ENCODE results near the gene LYL1. TPM values are rescaled to one million over a fixed set of nuclear protein-coding genes. Genes with fewer than 3 reads are reported as not detected.

LYL1 gene
- total RNA-seq, 1 experiment from 2014 or later = 0.23 TPM

DNA sequence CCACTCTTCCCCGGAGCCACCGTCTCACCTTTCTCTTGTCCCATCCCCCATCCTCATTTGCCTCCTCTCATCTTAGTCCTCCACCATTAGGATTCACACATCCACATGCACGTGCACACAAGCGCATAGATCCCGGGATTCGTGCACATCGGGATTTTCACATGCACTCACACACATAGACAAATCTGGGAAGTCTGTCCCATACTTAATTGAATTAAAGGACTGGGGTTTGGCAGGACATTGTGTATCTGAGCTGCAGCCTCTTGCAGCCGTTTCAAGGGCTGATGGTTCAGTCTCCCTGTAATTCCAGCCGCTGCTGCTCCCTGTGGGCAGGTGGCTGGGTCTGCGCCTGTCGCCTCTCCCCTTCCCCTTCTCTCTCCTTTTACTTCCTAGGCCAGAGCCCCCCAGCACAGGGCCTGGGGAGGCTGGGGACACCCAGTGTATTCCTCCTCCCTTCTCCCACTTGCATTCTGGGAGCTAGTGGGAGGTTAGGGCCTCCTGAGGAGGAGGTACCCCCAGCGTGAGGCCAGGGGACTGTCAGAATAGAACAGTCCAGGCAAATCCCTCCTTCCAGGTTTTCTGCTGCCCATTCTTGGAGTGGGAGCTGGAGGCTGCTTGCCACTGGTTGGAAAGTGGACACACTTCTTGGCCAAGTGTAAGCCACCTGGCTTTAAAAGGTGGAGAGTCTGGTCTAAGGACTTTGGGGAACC lies 43.6 kb downstream of the LYL1 start:
- Histone ChIP-seq H3K27me3 (ENCODE audit: control insufficient read depth, insufficient read depth, low read length) (no peaks in the 10 kb centered on the region), H3K27ac (ENCODE audit: low read length) (peak overlapping the region; percentile 99), H3K9me3 (ENCODE audit: control insufficient read depth, insufficient read depth, low read depth, low read length) (no peaks in the 10 kb centered on the region), H3K4me1 (ENCODE audit: control insufficient read depth, insufficient read depth, low read length) (peaks cover 94% of the 10 kb centered on the region), H3K36me3 (ENCODE audit: control insufficient read depth, insufficient read depth, low read length) (no peaks in the 10 kb centered on the region), H3K4me3 (ENCODE audit: low read depth in 2 of 2, low read length in 2 of 2) (no peak overlapping the region)
- no TSS peak for BruUV-seq (replicated peaks)
- intact Hi-C loops (cut with micrococcal nuclease; ENCODE audit: unreplicated experiment) = loop anchor here (5.0 kb wide), 1 partner anchor 37 kb away; no protein-coding TSS in a partner anchor
- in situ Hi-C loops (cut with HindIII; ENCODE audit: low pct_unique_long_range_greater_than_20kb, low sequenced_read_pairs) = no loop called here
- no peak for DNase-seq (ENCODE audit: low read depth, low spot score)
- ChIA-PET CTCF (interaction anchor here (0.7 to 1.2 kb wide), 2 partner anchors 25 kb away, joined by 3 to 4 read pairs; no protein-coding TSS in a partner anchor), POLR2A (no interaction called here)
- TF ChIP-seq POLR2AphosphoS5 (IDR thresholded peaks at IDR 0.05; ENCODE audit: low read depth, low read length) (no peak), SIN3A (IDR thresholded peaks at IDR 0.05; ENCODE audit: borderline replicate concordance, insufficient read depth, low read depth, low read length) (no peak), TCF7L2 (IDR thresholded peaks at IDR 0.05; ENCODE audit: low read depth, low read length) (no peak)
- TF ChIP-seq, protein P1, sequence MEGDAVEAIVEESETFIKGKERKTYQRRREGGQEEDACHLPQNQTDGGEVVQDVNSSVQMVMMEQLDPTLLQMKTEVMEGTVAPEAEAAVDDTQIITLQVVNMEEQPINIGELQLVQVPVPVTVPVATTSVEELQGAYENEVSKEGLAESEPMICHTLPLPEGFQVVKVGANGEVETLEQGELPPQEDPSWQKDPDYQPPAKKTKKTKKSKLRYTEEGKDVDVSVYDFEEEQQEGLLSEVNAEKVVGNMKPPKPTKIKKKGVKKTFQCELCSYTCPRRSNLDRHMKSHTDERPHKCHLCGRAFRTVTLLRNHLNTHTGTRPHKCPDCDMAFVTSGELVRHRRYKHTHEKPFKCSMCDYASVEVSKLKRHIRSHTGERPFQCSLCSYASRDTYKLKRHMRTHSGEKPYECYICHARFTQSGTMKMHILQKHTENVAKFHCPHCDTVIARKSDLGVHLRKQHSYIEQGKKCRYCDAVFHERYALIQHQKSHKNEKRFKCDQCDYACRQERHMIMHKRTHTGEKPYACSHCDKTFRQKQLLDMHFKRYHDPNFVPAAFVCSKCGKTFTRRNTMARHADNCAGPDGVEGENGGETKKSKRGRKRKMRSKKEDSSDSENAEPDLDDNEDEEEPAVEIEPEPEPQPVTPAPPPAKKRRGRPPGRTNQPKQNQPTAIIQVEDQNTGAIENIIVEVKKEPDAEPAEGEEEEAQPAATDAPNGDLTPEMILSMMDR (IDR thresholded peaks at IDR 0.05) = no peak
- TF ChIP-seq, protein P2, sequence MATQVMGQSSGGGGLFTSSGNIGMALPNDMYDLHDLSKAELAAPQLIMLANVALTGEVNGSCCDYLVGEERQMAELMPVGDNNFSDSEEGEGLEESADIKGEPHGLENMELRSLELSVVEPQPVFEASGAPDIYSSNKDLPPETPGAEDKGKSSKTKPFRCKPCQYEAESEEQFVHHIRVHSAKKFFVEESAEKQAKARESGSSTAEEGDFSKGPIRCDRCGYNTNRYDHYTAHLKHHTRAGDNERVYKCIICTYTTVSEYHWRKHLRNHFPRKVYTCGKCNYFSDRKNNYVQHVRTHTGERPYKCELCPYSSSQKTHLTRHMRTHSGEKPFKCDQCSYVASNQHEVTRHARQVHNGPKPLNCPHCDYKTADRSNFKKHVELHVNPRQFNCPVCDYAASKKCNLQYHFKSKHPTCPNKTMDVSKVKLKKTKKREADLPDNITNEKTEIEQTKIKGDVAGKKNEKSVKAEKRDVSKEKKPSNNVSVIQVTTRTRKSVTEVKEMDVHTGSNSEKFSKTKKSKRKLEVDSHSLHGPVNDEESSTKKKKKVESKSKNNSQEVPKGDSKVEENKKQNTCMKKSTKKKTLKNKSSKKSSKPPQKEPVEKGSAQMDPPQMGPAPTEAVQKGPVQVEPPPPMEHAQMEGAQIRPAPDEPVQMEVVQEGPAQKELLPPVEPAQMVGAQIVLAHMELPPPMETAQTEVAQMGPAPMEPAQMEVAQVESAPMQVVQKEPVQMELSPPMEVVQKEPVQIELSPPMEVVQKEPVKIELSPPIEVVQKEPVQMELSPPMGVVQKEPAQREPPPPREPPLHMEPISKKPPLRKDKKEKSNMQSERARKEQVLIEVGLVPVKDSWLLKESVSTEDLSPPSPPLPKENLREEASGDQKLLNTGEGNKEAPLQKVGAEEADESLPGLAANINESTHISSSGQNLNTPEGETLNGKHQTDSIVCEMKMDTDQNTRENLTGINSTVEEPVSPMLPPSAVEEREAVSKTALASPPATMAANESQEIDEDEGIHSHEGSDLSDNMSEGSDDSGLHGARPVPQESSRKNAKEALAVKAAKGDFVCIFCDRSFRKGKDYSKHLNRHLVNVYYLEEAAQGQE (IDR thresholded peaks at IDR 0.05; ENCODE audit: insufficient read depth in 1 of 2, low read depth in 2 of 2, low read length in 1 of 2) = no peak
- ATAC-seq = no peak

DNA sequence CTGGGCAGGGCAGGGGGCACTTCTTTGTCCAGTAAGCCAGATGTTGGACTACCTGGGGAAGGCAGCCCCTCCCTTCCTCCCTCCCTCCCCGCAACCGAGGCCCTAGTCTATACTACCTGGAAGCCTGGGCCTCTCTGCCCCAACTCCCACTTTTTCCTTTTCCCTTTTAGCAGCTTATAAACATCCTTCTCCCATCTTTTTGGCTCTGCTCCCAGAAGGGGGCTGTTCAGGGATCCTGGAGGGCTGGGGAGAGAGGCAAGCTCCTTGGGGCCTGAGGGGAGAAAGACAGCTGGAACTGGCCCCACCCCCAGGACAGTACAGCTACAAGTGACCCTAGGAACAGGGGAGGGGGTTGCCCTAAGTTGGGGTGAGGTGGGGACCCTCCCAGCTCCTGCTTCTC lies 44.9 kb downstream of the LYL1 start:
- Histone ChIP-seq H3K9me3 (ENCODE audit: control insufficient read depth, insufficient read depth, low read depth, low read length) (no peaks in the 10 kb centered on the region), H3K4me3 (ENCODE audit: low read depth in 2 of 2, low read length in 2 of 2) (no peak overlapping the region), H3K36me3 (ENCODE audit: control insufficient read depth, insufficient read depth, low read length) (no peaks in the 10 kb centered on the region), H3K4me1 (ENCODE audit: control insufficient read depth, insufficient read depth, low read length) (peaks cover 95% of the 10 kb centered on the region), H3K27me3 (ENCODE audit: control insufficient read depth, insufficient read depth, low read length) (no peaks in the 10 kb centered on the region), H3K27ac (ENCODE audit: low read length) (peak overlapping the region; percentile 99)
- ChIA-PET CTCF (interaction anchor here (0.6 to 1.3 kb wide), 2 partner anchors 50 to 80 kb away, joined by 4 read pairs; no protein-coding TSS in a partner anchor), POLR2A (interaction anchor here (0.6 to 1.6 kb wide), 2 partner anchors 21 to 47 kb away, joined by 3 to 8 read pairs; no protein-coding TSS in a partner anchor)
- TF ChIP-seq TCF7L2 (IDR thresholded peaks at IDR 0.05; ENCODE audit: low read depth, low read length) = no peak
- TF ChIP-seq, protein P2 (IDR thresholded peaks at IDR 0.05; ENCODE audit: insufficient read depth in 1 of 2, low read depth in 2 of 2, low read length in 1 of 2) = no peak
- no peak for TF ChIP-seq SIN3A (IDR thresholded peaks at IDR 0.05; ENCODE audit: borderline replicate concordance, insufficient read depth, low read depth, low read length)
- TF ChIP-seq, protein P1 (IDR thresholded peaks at IDR 0.05) = no peak
- TF ChIP-seq POLR2AphosphoS5 (IDR thresholded peaks at IDR 0.05; ENCODE audit: low read depth, low read length) = no peak
- ATAC-seq = no peak
- in situ Hi-C loops (cut with HindIII; ENCODE audit: low pct_unique_long_range_greater_than_20kb, low sequenced_read_pairs) (no loop called here), intact Hi-C loops (cut with micrococcal nuclease; ENCODE audit: unreplicated experiment) (loop anchor here (5.0 kb wide), 1 partner anchor 35 kb away; no protein-coding TSS in a partner anchor)
- no peak for DNase-seq (ENCODE audit: low read depth, low spot score)
- BruUV-seq (replicated peaks) = no TSS peak
